ENCODE data around the gene SIPA1L2. TPM values are rescaled to one million over a fixed set of nuclear protein-coding genes. Genes with fewer than 3 reads are reported as not detected.

The SIPA1L2 gene
- total and polyA plus RNA-seq, 5 donors, result 32.7 to 117 (median 103) TPM

DNA sequence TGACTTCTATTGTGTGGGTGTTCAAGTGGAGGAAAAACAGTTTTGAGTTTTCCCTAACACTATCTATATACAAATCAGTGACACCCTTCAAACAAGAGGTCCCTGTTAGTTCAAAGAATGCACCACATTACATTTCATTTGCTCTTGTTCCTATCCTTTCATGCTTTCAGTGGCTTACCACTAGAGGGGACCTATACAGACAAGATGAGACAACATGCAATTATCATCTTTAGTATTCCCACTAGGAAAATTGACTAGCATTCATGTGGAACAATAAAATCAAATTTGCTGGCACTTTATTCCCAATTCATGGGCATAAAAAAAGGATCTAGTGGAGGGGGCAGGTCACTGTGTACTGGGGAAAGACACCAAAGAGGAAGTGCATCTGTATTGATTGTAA lies 13.3 kb upstream of the SIPA1L2 start:
- ATAC-seq, result no peak
- H3K4me3 ChIP-seq (ENCODE audit: low read length), result no peak overlapping the region
- intact Hi-C loops (cut with DNase I), result loop anchor here in 2 of 4 donors (5.0 kb wide), 2 partner anchors 384 to 529 kb away; no protein-coding TSS in a partner anchor

DNA sequence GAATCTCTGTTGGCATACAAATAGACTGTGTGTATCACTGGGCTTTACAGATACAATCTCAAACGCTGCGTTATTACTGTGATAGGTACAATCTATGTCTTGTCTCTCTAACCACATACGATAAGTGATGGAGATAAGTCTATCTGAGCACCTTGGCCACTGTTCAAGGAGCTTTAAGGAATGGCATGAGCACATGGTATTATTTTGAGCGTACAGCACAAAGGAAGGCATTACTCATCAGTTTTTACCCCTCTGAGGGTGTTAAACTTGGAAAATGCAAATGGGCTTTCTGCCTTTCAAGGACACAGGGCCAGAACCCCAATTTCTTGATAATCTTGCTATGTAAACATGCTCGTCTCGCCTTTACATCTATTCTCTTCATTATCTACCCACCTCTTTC lies 11.6 kb upstream of the SIPA1L2 start:
- no peaks in the 10 kb centered on the region for H3K9me3 ChIP-seq (ENCODE audit: control insufficient read depth, low read length)
- intact Hi-C loops (cut with DNase I), result loop anchor here in 2 of 4 donors (5.0 kb wide), 2 partner anchors 386 to 531 kb away; no protein-coding TSS in a partner anchor
- ATAC-seq (no peak), DNase-seq (no peak)
- 59% methylated on average over 6 of the region's 6 CpGs for WGBS
- H3K4me3 ChIP-seq (ENCODE audit: low read length), result no peak overlapping the region
- no peak overlapping the region for H3K27ac ChIP-seq (ENCODE audit: low read length)
- no peaks in the 10 kb centered on the region for H3K4me1 ChIP-seq (ENCODE audit: control insufficient read depth, insufficient read depth, low read length)
- no peaks in the 10 kb centered on the region for H3K27me3 ChIP-seq (ENCODE audit: control insufficient read depth, insufficient read depth)

More for the DNA sequence above, 13.3 kb upstream of the SIPA1L2 start:
- Histone ChIP-seq H3K9me3 (ENCODE audit: control insufficient read depth, low read length) (no peaks in the 10 kb centered on the region), H3K27ac (ENCODE audit: low read length) (no peak overlapping the region), H3K27me3 (ENCODE audit: control insufficient read depth, insufficient read depth) (no peaks in the 10 kb centered on the region), H3K4me1 (ENCODE audit: control insufficient read depth, insufficient read depth, low read length) (no peaks in the 10 kb centered on the region)
- no peak for DNase-seq

DNA sequence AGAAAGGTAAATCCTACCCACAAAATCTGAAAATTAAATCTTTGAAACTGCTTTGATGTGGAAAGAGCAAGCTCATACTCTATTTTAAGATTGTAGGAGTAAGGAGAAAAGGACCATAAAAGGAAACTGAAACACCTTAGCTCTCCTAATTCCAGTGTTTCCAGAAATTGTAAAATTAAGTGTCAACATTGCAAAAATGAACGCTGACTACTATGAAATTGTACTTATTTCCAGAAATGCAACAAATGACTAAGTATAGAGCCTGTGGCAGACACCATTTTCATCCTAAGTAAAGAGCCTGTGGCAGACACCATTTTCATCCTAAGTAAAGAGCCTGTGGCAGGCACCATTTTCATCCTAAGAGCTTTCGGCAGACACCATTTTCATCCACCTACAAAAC lies 6.9 kb upstream of the SIPA1L2 start:
- Histone ChIP-seq H3K4me3 (ENCODE audit: low read length) (no peak overlapping the region), H3K9me3 (ENCODE audit: control insufficient read depth, low read length) (no peaks in the 10 kb centered on the region), H3K27me3 (ENCODE audit: control insufficient read depth, insufficient read depth) (no peaks in the 10 kb centered on the region), H3K27ac (ENCODE audit: low read length) (no peak overlapping the region), H3K4me1 (ENCODE audit: control insufficient read depth, insufficient read depth, low read length) (no peaks in the 10 kb centered on the region)
- intact Hi-C loops (cut with DNase I), result loop anchor here (5.0 to 10.0 kb wide), 9 partner anchors 308 to 606 kb away; no protein-coding TSS in a partner anchor
- no peak for ATAC-seq
- 87% methylated on average over 2 of the region's 2 CpGs for WGBS
- no peak for DNase-seq

- no peaks in the 10 kb centered on the region for H3K9me3 ChIP-seq (ENCODE audit: control insufficient read depth, low read length)
- intact Hi-C loops (cut with DNase I), result loop anchor here (2.0 to 10.0 kb wide), 10 partner anchors 309 to 606 kb away; no protein-coding TSS in a partner anchor
- H3K4me3 ChIP-seq (ENCODE audit: low read length), result no peak overlapping the region
- 0% methylated on average over 3 of the region's 3 CpGs for WGBS
- DNase-seq (no peak), ATAC-seq (peak; percentile 64 to 69)
- H3K27me3 ChIP-seq (ENCODE audit: control insufficient read depth, insufficient read depth), result no peaks in the 10 kb centered on the region
- no peaks in the 10 kb centered on the region for H3K4me1 ChIP-seq (ENCODE audit: control insufficient read depth, insufficient read depth, low read length)
- H3K27ac ChIP-seq (ENCODE audit: low read length), result no peak overlapping the region
Observed at GRCh38 chr1:232635778-232636356, 5.9 kb upstream of the SIPA1L2 start.

DNA sequence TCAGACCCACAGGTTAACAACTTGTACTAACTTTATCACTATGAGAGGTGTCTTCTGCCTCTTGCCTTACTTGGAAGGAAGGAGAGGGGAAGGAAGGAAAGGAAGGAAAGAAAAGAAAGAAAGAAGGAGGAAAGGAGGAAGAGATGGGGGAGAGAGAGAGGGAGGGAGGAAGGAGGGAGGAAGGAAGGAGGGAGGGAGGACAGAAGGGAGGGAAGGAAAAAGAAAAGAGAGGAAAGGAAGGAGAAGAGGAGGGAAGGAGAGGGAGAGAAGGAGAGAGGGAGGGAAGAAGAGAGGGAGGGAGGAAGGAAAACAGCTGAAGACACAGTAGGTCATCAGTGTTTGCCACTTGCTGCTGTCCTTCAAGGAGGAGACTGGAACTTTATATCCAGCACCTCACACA lies 5.3 kb upstream of the SIPA1L2 start:
- H3K27ac ChIP-seq (ENCODE audit: low read length), result no peak overlapping the region

GRCh38 chr1:232634096-232634495 lies 4.2 kb upstream of the SIPA1L2 start:
- no peaks in the 10 kb centered on the region for H3K9me3 ChIP-seq (ENCODE audit: control insufficient read depth, low read length)
- DNase-seq (peak; percentile 46 to 68 (median 63)), ATAC-seq (no peak)
- no peak overlapping the region for H3K27ac ChIP-seq (ENCODE audit: low read length)
- intact Hi-C loops (cut with DNase I), result loop anchor here (2.0 to 10.0 kb wide), 6 partner anchors 311 to 777 kb away; no protein-coding TSS in a partner anchor
- H3K27me3 ChIP-seq (ENCODE audit: control insufficient read depth, insufficient read depth), result no peaks in the 10 kb centered on the region
- no peak overlapping the region for H3K4me3 ChIP-seq (ENCODE audit: low read length)
- H3K4me1 ChIP-seq (ENCODE audit: control insufficient read depth, insufficient read depth, low read length), result no peaks in the 10 kb centered on the region
- 81% methylated on average over 5 of the region's 5 CpGs for WGBS

More for the DNA sequence above, 5.3 kb upstream of the SIPA1L2 start:
- no peaks in the 10 kb centered on the region for H3K27me3 ChIP-seq (ENCODE audit: control insufficient read depth, insufficient read depth)
- H3K4me3 ChIP-seq (ENCODE audit: low read length), result no peak overlapping the region
- H3K9me3 ChIP-seq (ENCODE audit: control insufficient read depth, low read length), result no peaks in the 10 kb centered on the region
- ATAC-seq, result no peak
- no peaks in the 10 kb centered on the region for H3K4me1 ChIP-seq (ENCODE audit: control insufficient read depth, insufficient read depth, low read length)
- DNase-seq, result no peak
- intact Hi-C loops (cut with DNase I), result loop anchor here (2.0 to 10.0 kb wide), 10 partner anchors 310 to 607 kb away; no protein-coding TSS in a partner anchor

DNA sequence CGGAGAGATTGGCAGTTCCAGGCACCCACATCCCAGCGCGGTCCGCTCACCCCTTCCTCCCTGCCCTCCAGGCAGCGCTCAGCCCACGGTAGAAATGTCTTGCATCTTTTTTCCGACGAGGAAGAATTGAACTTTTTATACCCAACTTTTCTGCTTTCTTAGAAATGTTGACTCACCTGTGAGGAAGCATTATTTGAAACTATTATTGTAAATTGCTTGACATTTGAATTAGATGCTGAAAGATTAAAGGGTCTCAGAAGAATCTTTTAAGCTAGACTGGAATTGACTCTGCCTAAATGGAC lies 912 bp upstream of the SIPA1L2 start:
- DNase-seq, result no peak
- Histone ChIP-seq H3K27me3 (ENCODE audit: control insufficient read depth, insufficient read depth) (no peaks in the 10 kb centered on the region), H3K4me1 (ENCODE audit: control insufficient read depth, insufficient read depth, low read length) (no peaks in the 10 kb centered on the region), H3K4me3 (ENCODE audit: low read length) (peak overlapping the region; percentile 97), H3K27ac (ENCODE audit: low read length) (peak overlapping the region; percentile 94), H3K9me3 (ENCODE audit: control insufficient read depth, low read length) (no peaks in the 10 kb centered on the region)
- no peak for ATAC-seq
- intact Hi-C loops (cut with DNase I), result loop anchor here (5.0 to 10.0 kb wide), 5 partner anchors 314 to 774 kb away; no protein-coding TSS in a partner anchor
- WGBS, result 1% methylated on average over 8 of the region's 8 CpGs

DNA sequence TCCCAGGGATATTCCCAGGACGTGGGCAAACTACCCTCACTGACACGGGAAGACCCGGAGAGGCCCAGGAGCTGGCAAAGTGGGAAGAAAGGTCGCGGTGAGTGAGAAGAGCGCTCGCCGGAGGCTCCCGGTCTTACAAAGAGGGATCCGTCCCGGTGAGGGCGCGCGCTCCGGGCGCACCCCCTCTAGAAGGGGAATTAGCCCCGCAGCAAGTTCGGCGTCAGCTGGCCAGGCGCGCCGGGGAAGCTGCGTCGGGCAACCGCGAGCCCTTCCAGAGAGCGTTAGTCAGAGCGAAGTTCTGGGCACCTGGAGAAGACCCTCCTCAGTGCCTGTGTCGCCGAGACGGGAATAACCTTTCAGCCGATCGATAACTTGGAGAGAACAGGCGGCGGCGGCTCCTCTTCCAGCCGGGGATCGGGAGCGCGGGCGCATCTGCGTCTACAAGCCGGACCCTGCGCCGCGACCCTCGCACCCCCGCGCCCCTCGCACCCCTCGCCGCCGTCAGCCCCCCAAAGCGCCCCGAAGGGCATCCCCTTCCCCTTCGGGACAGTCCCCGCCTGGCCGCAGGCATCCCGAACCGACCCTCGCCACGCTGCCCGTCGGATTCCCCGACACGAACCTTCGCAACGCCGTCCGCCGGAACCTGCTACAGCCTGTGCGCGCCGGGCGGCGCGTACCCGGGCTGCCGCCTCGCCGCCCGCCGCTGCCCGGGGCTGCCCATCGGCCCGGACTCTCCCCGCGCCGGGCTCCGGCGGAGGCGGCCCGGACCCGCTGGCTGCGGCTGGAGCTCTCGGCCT lies 485 bp downstream of the SIPA1L2 start:
- peak; percentile 48 to 79 (median 73) for DNase-seq
- peak; percentile 1 to 2 for ATAC-seq
- Histone ChIP-seq H3K4me1 (ENCODE audit: control insufficient read depth, insufficient read depth, low read length) (peaks cover 3% of the 10 kb centered on the region), H3K9me3 (ENCODE audit: control insufficient read depth, low read length) (no peaks in the 10 kb centered on the region), H3K27ac (ENCODE audit: low read length) (peak overlapping the region; percentile 86), H3K4me3 (ENCODE audit: low read length) (peak overlapping the region; percentile 97), H3K27me3 (ENCODE audit: control insufficient read depth, insufficient read depth) (no peaks in the 10 kb centered on the region)
- intact Hi-C loops (cut with DNase I), result loop anchor here (5.0 to 10.0 kb wide), 12 partner anchors 75 to 777 kb away; no protein-coding TSS in a partner anchor
- WGBS, result under 1% methylated on average over 96 of the region's 96 CpGs

- Histone ChIP-seq H3K9me3 (ENCODE audit: control insufficient read depth, low read length) (no peaks in the 10 kb centered on the region), H3K4me1 (ENCODE audit: control insufficient read depth, insufficient read depth, low read length) (peaks cover 3% of the 10 kb centered on the region), H3K27me3 (ENCODE audit: control insufficient read depth, insufficient read depth) (no peaks in the 10 kb centered on the region), H3K27ac (ENCODE audit: low read length) (peak overlapping the region; percentile 86), H3K4me3 (ENCODE audit: low read length) (peak overlapping the region; percentile 97)
- DNase-seq (no peak), ATAC-seq (no peak)
- 9% methylated on average over 13 of the region's 13 CpGs for WGBS
- intact Hi-C loops (cut with DNase I), result loop anchor here (5.0 to 10.0 kb wide), 7 partner anchors 74 to 776 kb away; no protein-coding TSS in a partner anchor
Observed at GRCh38 chr1:232628335-232629249, 1.3 kb downstream of the SIPA1L2 start.

GRCh38 chr1:232627645-232628334 lies 2.1 kb downstream of the SIPA1L2 start:
- DNase-seq (no peak), ATAC-seq (no peak)
- WGBS, result 25% methylated on average over 4 of the region's 4 CpGs
- intact Hi-C loops (cut with DNase I), result loop anchor here (5.0 to 10.0 kb wide), 7 partner anchors 73 to 775 kb away; no protein-coding TSS in a partner anchor
- H3K27me3 ChIP-seq (ENCODE audit: control insufficient read depth, insufficient read depth), result no peaks in the 10 kb centered on the region
- H3K9me3 ChIP-seq (ENCODE audit: control insufficient read depth, low read length), result no peaks in the 10 kb centered on the region
- peak overlapping the region; percentile 97 for H3K4me3 ChIP-seq (ENCODE audit: low read length)
- H3K4me1 ChIP-seq (ENCODE audit: control insufficient read depth, insufficient read depth, low read length), result peaks cover 4% of the 10 kb centered on the region
- no peak overlapping the region for H3K27ac ChIP-seq (ENCODE audit: low read length)

Data from right cardiac atrium (tissue), 5 donors.